ENCODE results near the gene CARMIL3.

DNA sequence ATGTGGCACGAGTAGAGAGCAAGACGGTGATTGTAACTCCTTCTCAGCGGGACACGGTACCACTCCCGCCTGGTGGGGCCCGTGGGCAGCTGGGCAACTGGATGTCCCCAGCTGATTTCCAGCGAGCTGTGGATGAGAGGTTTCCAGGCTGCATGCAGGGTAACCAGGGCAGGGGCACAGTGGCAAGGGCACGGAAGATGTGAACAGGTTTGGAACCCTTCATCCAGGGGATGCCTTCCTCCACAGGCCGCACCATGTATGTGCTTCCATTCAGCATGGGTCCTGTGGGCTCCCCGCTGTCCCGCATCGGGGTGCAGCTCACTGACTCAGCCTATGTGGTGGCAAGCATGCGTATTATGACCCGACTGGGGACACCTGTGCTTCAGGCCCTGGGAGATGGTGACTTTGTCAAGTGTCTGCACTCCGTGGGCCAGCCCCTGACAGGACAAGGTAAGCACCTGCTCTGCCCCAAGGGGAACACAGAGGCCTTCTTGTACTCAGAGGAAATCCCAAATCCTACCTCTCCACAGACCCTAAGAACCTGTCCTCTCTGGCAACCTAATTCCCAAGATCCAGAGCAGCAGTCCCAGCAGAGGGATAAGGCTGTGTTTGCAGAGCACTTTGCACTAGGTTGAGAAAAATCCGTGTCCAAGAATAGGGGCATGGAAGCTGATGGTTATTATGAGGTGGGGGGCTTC lies 46.6 kb downstream of the CARMIL3 start:
- TF ChIP-seq, protein P1, sequence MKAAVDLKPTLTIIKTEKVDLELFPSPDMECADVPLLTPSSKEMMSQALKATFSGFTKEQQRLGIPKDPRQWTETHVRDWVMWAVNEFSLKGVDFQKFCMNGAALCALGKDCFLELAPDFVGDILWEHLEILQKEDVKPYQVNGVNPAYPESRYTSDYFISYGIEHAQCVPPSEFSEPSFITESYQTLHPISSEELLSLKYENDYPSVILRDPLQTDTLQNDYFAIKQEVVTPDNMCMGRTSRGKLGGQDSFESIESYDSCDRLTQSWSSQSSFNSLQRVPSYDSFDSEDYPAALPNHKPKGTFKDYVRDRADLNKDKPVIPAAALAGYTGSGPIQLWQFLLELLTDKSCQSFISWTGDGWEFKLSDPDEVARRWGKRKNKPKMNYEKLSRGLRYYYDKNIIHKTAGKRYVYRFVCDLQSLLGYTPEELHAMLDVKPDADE (IDR thresholded peaks at IDR 0.05) = no peak
- TF ChIP-seq, protein P2, sequence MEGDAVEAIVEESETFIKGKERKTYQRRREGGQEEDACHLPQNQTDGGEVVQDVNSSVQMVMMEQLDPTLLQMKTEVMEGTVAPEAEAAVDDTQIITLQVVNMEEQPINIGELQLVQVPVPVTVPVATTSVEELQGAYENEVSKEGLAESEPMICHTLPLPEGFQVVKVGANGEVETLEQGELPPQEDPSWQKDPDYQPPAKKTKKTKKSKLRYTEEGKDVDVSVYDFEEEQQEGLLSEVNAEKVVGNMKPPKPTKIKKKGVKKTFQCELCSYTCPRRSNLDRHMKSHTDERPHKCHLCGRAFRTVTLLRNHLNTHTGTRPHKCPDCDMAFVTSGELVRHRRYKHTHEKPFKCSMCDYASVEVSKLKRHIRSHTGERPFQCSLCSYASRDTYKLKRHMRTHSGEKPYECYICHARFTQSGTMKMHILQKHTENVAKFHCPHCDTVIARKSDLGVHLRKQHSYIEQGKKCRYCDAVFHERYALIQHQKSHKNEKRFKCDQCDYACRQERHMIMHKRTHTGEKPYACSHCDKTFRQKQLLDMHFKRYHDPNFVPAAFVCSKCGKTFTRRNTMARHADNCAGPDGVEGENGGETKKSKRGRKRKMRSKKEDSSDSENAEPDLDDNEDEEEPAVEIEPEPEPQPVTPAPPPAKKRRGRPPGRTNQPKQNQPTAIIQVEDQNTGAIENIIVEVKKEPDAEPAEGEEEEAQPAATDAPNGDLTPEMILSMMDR (conservative IDR thresholded peaks at IDR 0.05; ENCODE audit: low read depth in 2 of 2) = no peak
- TF ChIP-seq POLR2AphosphoS5 (IDR thresholded peaks at IDR 0.05; ENCODE audit: low read depth) (no peak), EZH2phosphoT487 (IDR thresholded peaks at IDR 0.05; ENCODE audit: unreplicated experiment) (no peak)
